A673 (cell line): ENCODE results near the gene PKIB. TPM values are rescaled to one million over a fixed set of nuclear protein-coding genes. Genes with fewer than 3 reads are reported as not detected.

Experiments
- BruUV-seq: library from RNA; stranded (reverse); fragments of 400-500 nt; replicated peaks from 2 replicates; lab custom pipeline; 2021; lab: Mats Ljungman, UMichigan
- CTCF ChIA-PET: fragments of 300-600 bp; sonication (Branson Sonifier 250); formaldehyde crosslinking; loops from one replicate; lab custom pipeline; 2022; ENCODE audit warnings: antibody characterized with exemption; lab: Charles Lee
- POLR2A ChIA-PET: fragments of 300-600 bp; sonication (Branson Sonifier 250); formaldehyde crosslinking; loops from one replicate; lab custom pipeline; 2022; ENCODE audit warnings: antibody characterized with exemption; ENCODE audit not compliant: low non-redundant PET; lab: Charles Lee
- DNase-seq: peaks from one replicate; pipeline ENCODE4 v3.0.0-alpha.2; 2015; ENCODE audit warnings: low spot score
- H3K27ac ChIP-seq: fragments of 200-600 bp; sonication (generic); 2 replicates; pipeline ENCODE4 v1.5.1; 2016; ENCODE audit warnings: mixed run types, low read depth, mild to moderate bottlenecking, mixed read lengths, antibody characterized with exemption, low read length; ENCODE audit not compliant: poor library complexity, severe bottlenecking
- H3K27me3 ChIP-seq: fragments of 200-600 bp; sonication (generic); replicated peaks from 2 replicates; pipeline ENCODE4 v1.6.1; 2017; ENCODE audit warnings: mixed run types, low read depth, mild to moderate bottlenecking, mixed read lengths, antibody characterized with exemption, low read length; ENCODE audit not compliant: insufficient read depth, poor library complexity
- H3K36me3 ChIP-seq: fragments of 200-600 bp; sonication (generic); 2 replicates; pipeline ENCODE4 v1.6.1; 2016; ENCODE audit warnings: mixed run types, mild to moderate bottlenecking, mixed read lengths, antibody characterized with exemption, low read length; ENCODE audit not compliant: insufficient read depth, poor library complexity, severe bottlenecking
- H3K4me1 ChIP-seq: fragments of 200-600 bp; sonication (generic); 2 replicates; pipeline ENCODE4 v1.6.1; 2017; ENCODE audit warnings: mixed run types, mild to moderate bottlenecking, mixed read lengths, antibody characterized with exemption, low read length; ENCODE audit not compliant: insufficient read depth, poor library complexity, severe bottlenecking
- H3K4me3 ChIP-seq: fragments of 200-600 bp; sonication (generic); 2 replicates; pipeline ENCODE4 v1.5.1; 2016; ENCODE audit warnings: low read depth, mixed run types, mild to moderate bottlenecking, mixed read lengths, low read length; ENCODE audit not compliant: poor library complexity, severe bottlenecking
- H3K9me3 ChIP-seq: fragments of 200-600 bp; sonication (generic); 2 replicates; pipeline ENCODE4 v1.6.1; 2016; ENCODE audit warnings: mixed run types, low read depth, mild to moderate bottlenecking, mixed read lengths, antibody characterized with exemption, low read length; ENCODE audit not compliant: poor library complexity, severe bottlenecking
- CTCF ChIP-seq: fragments of 300-800, 200-600 bp; sonication (generic); conservative IDR thresholded peaks from 2 replicates; pipeline ENCODE4 v1.5.1; 2017; ENCODE audit warnings: low read depth, mild to moderate bottlenecking, antibody characterized with exemption, low read length, moderate library complexity, mixed read lengths
- EZH2 ChIP-seq: fragments of 200-600 bp; sonication (generic); IDR thresholded peaks from 2 replicates; pipeline ENCODE4 v1.6.1; 2017; ENCODE audit warnings: borderline replicate concordance, low read depth, mild to moderate bottlenecking, mixed read lengths, antibody characterized with exemption, low read length; ENCODE audit not compliant: poor library complexity, severe bottlenecking
- intact Hi-C: fragments of 100-400 bp; cut with micrococcal nuclease; formaldehyde crosslinking; loops from one replicate; pipeline ENCODE4 v1.10.0; 2022; ENCODE audit not compliant: unreplicated experiment
- total RNA-seq: library from RNA; stranded (reverse); gene quantifications from 2 replicates; pipeline ENCODE4 v1.2.3, GENCODE V29; 2021

Gene PKIB
- total RNA-seq, 1 experiment from 2014 or later, result 11.5 TPM

GRCh38 chr6:122568797-122569221 is 41.4 kb upstream of the PKIB start:
- ChIA-PET POLR2A (no interaction called here), CTCF (no interaction called here)
- TF ChIP-seq EZH2 (no peak), CTCF (no peak)
- no TSS peak for BruUV-seq
- H3K9me3 ChIP-seq, result no peaks in the 10 kb centered on the region
- no peak overlapping the region for H3K4me3 ChIP-seq
- peaks cover 5% of the 10 kb centered on the region for H3K4me1 ChIP-seq
- H3K27me3 ChIP-seq, result no peaks in the 10 kb centered on the region
- no peaks in the 10 kb centered on the region for H3K36me3 ChIP-seq
- intact Hi-C loops, result no loop called here
- no peak overlapping the region for H3K27ac ChIP-seq
- DNase-seq, result no peak

- DNase-seq, result peak; percentile 27
- Histone ChIP-seq H3K27me3 (no peaks in the 10 kb centered on the region), H3K4me3 (no peak overlapping the region), H3K36me3 (no peaks in the 10 kb centered on the region), H3K27ac (no peak overlapping the region), H3K9me3 (no peaks in the 10 kb centered on the region), H3K4me1 (peaks cover 5% of the 10 kb centered on the region)
- POLR2A ChIA-PET, result no interaction called here
- CTCF ChIA-PET, result no interaction called here
- no TSS peak for BruUV-seq
- intact Hi-C loops, result no loop called here
- no peak for TF ChIP-seq EZH2
- 0 out of 2 replicates have a peak, but pooled peaks have one; percentile 17 for TF ChIP-seq CTCF
These were observed 40.9 kb upstream of the PKIB start for GRCh38 chr6:122569230-122569771.

- Histone ChIP-seq H3K27me3 (no peaks in the 10 kb centered on the region), H3K4me1 (peaks cover 5% of the 10 kb centered on the region), H3K9me3 (no peaks in the 10 kb centered on the region), H3K36me3 (no peaks in the 10 kb centered on the region), H3K4me3 (no peak overlapping the region), H3K27ac (no peak overlapping the region)
- CTCF ChIA-PET, result no interaction called here
- POLR2A ChIA-PET, result no interaction called here
- TF ChIP-seq CTCF (no peak), EZH2 (no peak)
- no peak for DNase-seq
- no TSS peak for BruUV-seq
- intact Hi-C loops, result no loop called here
These were observed 38.3 kb upstream of the PKIB start for GRCh38 chr6:122571888-122572287.
